GM23338 (cell line): ENCODE results near the gene ZFAND6. TPM values are rescaled to one million over a fixed set of nuclear protein-coding genes. Genes with fewer than 3 reads are reported as not detected.

Experiments
- ATAC-seq: fragments of 200-7000 bp; cut with Tn5 transposase; 3 replicates; pipeline ENCODE4 v1.9.1; 2020
- DNase-seq: peaks from one replicate; pipeline ENCODE4 v3.0.0-alpha.2; 2015; ENCODE audit warnings: low spot score
- H2AFZ ChIP-seq: fragments of 200-600 bp; sonication (generic); 2 replicates; pipeline ENCODE4 v1.8.0; 2016; ENCODE audit warnings: antibody characterized with exemption, mild to moderate bottlenecking, moderate library complexity
- H3F3A ChIP-seq: fragments of 200-600 bp; sonication (generic); replicated peaks from 2 replicates; pipeline ENCODE4 v1.8.0; 2017; ENCODE audit warnings: antibody characterized with exemption, mixed run types, low read depth
- H3K27ac ChIP-seq: fragments of 200-600 bp; sonication (generic); 2 replicates; pipeline ENCODE4 v1.6.1; 2016; ENCODE audit warnings: low read depth
- H3K27me3 ChIP-seq: fragments of 200-600 bp; sonication (generic); 2 replicates; pipeline ENCODE4 v1.8.0; 2016; ENCODE audit warnings: mild to moderate bottlenecking, mixed run types, moderate library complexity; ENCODE audit not compliant: insufficient read depth
- H3K36me3 ChIP-seq: fragments of 200-600 bp; sonication (generic); 2 replicates; pipeline ENCODE4 v1.8.0; 2016; ENCODE audit warnings: mild to moderate bottlenecking; ENCODE audit not compliant: insufficient read depth
- H3K4me1 ChIP-seq: fragments of 200-600 bp; sonication (generic); 2 replicates; pipeline ENCODE4 v1.8.0; 2016; ENCODE audit warnings: mild to moderate bottlenecking, moderate library complexity; ENCODE audit not compliant: insufficient read depth
- H3K4me2 ChIP-seq: fragments of 200-600 bp; sonication (generic); 2 replicates; pipeline ENCODE4 v1.7.1; 2017; ENCODE audit warnings: mixed run types
- H3K4me3 ChIP-seq: fragments of 200-600 bp; sonication (generic); 2 replicates; pipeline ENCODE4 v1.6.1; 2016; ENCODE audit warnings: mixed run types
- H3K79me2 ChIP-seq: fragments of 200-600 bp; sonication (generic); replicated peaks from 2 replicates; pipeline ENCODE4 v1.8.0; 2017; ENCODE audit warnings: mild to moderate bottlenecking; ENCODE audit not compliant: insufficient read depth
- H3K9me2 ChIP-seq: fragments of 200-600 bp; sonication (generic); 2 replicates; pipeline ENCODE4 v1.8.0; 2017; ENCODE audit not compliant: insufficient read depth
- H4K20me1 ChIP-seq: fragments of 200-600 bp; sonication (generic); replicated peaks from 2 replicates; pipeline ENCODE4 v1.8.0; 2017; ENCODE audit warnings: mild to moderate bottlenecking; ENCODE audit not compliant: insufficient read depth
- H3K27ac Mint-ChIP-seq: 2 replicates; pipeline ENCODE4 v1.8.0; 2020; ENCODE audit warnings: inconsistent platforms, mild to moderate bottlenecking, moderate library complexity, mixed read lengths
- H3K27me3 Mint-ChIP-seq: 3 replicates; pipeline ENCODE4 v1.8.0; 2022; ENCODE audit warnings: low read depth, mild to moderate bottlenecking, moderate library complexity, mixed read lengths, inconsistent platforms; ENCODE audit not compliant: insufficient read depth, poor library complexity
- H3K36me3 Mint-ChIP-seq: 3 replicates; pipeline ENCODE4 v1.8.0; 2021; ENCODE audit warnings: low read depth, mild to moderate bottlenecking, inconsistent platforms, moderate library complexity, mixed read lengths
- H3K4me1 Mint-ChIP-seq: 3 replicates; pipeline ENCODE4 v1.8.0; 2020; ENCODE audit warnings: mild to moderate bottlenecking, inconsistent platforms, mixed read lengths
- H3K4me3 Mint-ChIP-seq: 3 replicates; pipeline ENCODE4 v1.8.0; 2021; ENCODE audit warnings: moderate library complexity, mild to moderate bottlenecking, inconsistent platforms, mixed read lengths
- H3K9me3 Mint-ChIP-seq: 3 replicates; pipeline ENCODE4 v1.8.0; 2020; ENCODE audit warnings: moderate library complexity, mild to moderate bottlenecking, inconsistent platforms, mixed read lengths
- JUNB ChIP-seq: IDR thresholded peaks from one replicate; pipeline ENCODE4 v1.6.1; 2016; ENCODE audit warnings: antibody characterized with exemption; ENCODE audit not compliant: unreplicated experiment
- NANOG ChIP-seq: IDR thresholded peaks from 2 replicates; pipeline ENCODE4 v1.6.1; 2016; ENCODE audit warnings: antibody characterized with exemption, borderline replicate concordance
- POLR2AphosphoS5 ChIP-seq: IDR thresholded peaks from 2 replicates; pipeline ENCODE4 v1.6.1; 2016; ENCODE audit warnings: antibody characterized with exemption, low read depth
- REST ChIP-seq: IDR thresholded peaks from one replicate; pipeline ENCODE4 v1.6.1; 2018; ENCODE audit warnings: antibody characterized with exemption; ENCODE audit not compliant: unreplicated experiment
- STAT1 ChIP-seq: IDR thresholded peaks from one replicate; pipeline ENCODE4 v1.6.1; 2016; ENCODE audit warnings: antibody characterized with exemption; ENCODE audit not compliant: unreplicated experiment
- ZNF331 ChIP-seq: fragments of 250-450 bp; sonication (Bioruptor Pico); IDR thresholded peaks from 2 replicates; pipeline ENCODE4 v1.5.0; 2020; ENCODE audit warnings: low read depth, mild to moderate bottlenecking, moderate library complexity
- ZNF462 ChIP-seq: fragments of 250-450 bp; sonication (Bioruptor Pico); IDR thresholded peaks from 2 replicates; pipeline ENCODE4 v1.5.0; 2020; ENCODE audit warnings: mild to moderate bottlenecking, moderate library complexity
- polyA plus RNA-seq: library from polyadenylated mRNA; unstranded; fragments of >200 nt; fragmentation: Nextera tagmentation; extraction: Ambion mirVana; gene quantifications from 2 replicates; pipeline ENCODE4 v1.2.1, GENCODE V29; 2016
- total RNA-seq: library from RNA; depleted of rRNA; stranded (reverse); fragments of >200 nt; shearing (Covaris generic); gene quantifications from 2 replicates; pipeline ENCODE4 v1.2.3, GENCODE V29; 2014
- TF ChIP-seq, protein P1 (sequence below): IDR thresholded peaks from 2 replicates; pipeline ENCODE4 v1.6.1; 2016; ENCODE audit warnings: antibody characterized with exemption

ZFAND6 gene
- total and polyA plus RNA-seq, 2 experiments from 2014 or later = 205 to 292 TPM

DNA sequence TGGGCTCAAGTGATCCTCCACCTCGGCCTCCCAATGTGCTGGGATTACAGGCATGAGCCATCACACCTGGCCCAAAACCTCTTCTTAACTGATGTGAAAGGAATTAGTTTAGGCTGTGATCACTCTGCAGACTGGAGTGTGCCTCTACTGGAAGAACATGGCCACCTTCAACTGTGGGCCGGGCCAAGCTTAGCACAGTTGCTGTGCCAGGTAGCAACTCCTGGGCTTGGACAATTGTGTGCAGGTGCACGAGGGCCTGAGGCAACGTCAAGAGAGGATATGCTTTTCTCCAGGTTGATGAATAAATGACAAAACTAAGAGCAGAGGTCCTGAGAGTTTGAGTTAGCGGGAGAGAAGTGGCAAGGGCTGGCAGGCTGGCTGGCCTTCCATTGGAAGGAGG is 99.8 kb downstream of the ZFAND6 start:
- TF ChIP-seq JUNB (no peak), NANOG (no peak)
- TF ChIP-seq, protein P1, sequence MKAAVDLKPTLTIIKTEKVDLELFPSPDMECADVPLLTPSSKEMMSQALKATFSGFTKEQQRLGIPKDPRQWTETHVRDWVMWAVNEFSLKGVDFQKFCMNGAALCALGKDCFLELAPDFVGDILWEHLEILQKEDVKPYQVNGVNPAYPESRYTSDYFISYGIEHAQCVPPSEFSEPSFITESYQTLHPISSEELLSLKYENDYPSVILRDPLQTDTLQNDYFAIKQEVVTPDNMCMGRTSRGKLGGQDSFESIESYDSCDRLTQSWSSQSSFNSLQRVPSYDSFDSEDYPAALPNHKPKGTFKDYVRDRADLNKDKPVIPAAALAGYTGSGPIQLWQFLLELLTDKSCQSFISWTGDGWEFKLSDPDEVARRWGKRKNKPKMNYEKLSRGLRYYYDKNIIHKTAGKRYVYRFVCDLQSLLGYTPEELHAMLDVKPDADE = no peak
- H2AFZ ChIP-seq = no peak overlapping the region
- no peaks in the 10 kb centered on the region for H3K27me3 ChIP-seq
- no peaks in the 10 kb centered on the region; the same call in 2 of the 3 replicates for H3K9me3 Mint-ChIP-seq
- no peak for ATAC-seq
- H3K4me1 Mint-ChIP-seq = peaks cover 11% of the 10 kb centered on the region
- peaks cover 23% of the 10 kb centered on the region for H3K36me3 Mint-ChIP-seq
- no peaks in the 10 kb centered on the region; the same call in 1 of the 2 replicates for H4K20me1 ChIP-seq
- no peak for DNase-seq
- H3K4me3 ChIP-seq = no peak overlapping the region
- H3K79me2 ChIP-seq = no peaks in the 10 kb centered on the region; the same call in 1 of the 2 replicates
- no peak overlapping the region; the same call in 1 of the 2 replicates for H3K27ac Mint-ChIP-seq
- no peaks in the 10 kb centered on the region; the same call in 1 of the 2 replicates for H3K4me1 ChIP-seq
- H3K4me3 Mint-ChIP-seq = no peak overlapping the region
- H3F3A ChIP-seq = no peaks in the 10 kb centered on the region
- no peaks in the 10 kb centered on the region; the same call in 1 of the 2 replicates for H3K36me3 ChIP-seq
- H3K9me2 ChIP-seq = no peaks in the 10 kb centered on the region
- peaks cover 12% of the 10 kb centered on the region for H3K27me3 Mint-ChIP-seq
- no peak overlapping the region for H3K27ac ChIP-seq
- no peak overlapping the region for H3K4me2 ChIP-seq

GRCh38 chr15:80159811-80160569 is 100.5 kb downstream of the ZFAND6 start:
- DNase-seq (no peak), ATAC-seq (no peak)
- Histone ChIP-seq H3K79me2 (no peaks in the 10 kb centered on the region; the same call in 1 of the 2 replicates), H3K4me3 (no peak overlapping the region), H3K9me2 (no peaks in the 10 kb centered on the region), H3F3A (no peaks in the 10 kb centered on the region), H4K20me1 (no peaks in the 10 kb centered on the region), H2AFZ (no peak overlapping the region), H3K27ac (no peak overlapping the region), H3K4me1 (no peaks in the 10 kb centered on the region), H3K27me3 (no peaks in the 10 kb centered on the region), H3K4me2 (no peak overlapping the region), H3K36me3 (no peaks in the 10 kb centered on the region; the same call in none of the 2 replicates)
- Mint-ChIP-seq H3K36me3 (peaks cover 27% of the 10 kb centered on the region), H3K27me3 (peaks cover 10% of the 10 kb centered on the region), H3K27ac (no peak overlapping the region; the same call in 1 of the 2 replicates), H3K4me3 (no peak overlapping the region), H3K9me3 (no peaks in the 10 kb centered on the region; the same call in 2 of the 3 replicates), H3K4me1 (peaks cover 4% of the 10 kb centered on the region)
- no peak for TF ChIP-seq STAT1
- no peak for TF ChIP-seq ZNF462 (CRISPR knock-in tag)
- TF ChIP-seq JUNB = no peak
- TF ChIP-seq ZNF331 (CRISPR knock-in tag) = no peak
- TF ChIP-seq, protein P1 = no peak
- TF ChIP-seq REST = no peak
- TF ChIP-seq POLR2AphosphoS5 = no peak
